K562 (cell line): ENCODE measurements around the gene AMBRA1.

Experiments used
- ZNF584 ChIP-seq: fragments of 200-800 bp; sonication (Bioruptor generic); IDR thresholded peaks from 2 replicates; pipeline ENCODE4 v1.6.1; 2016; ENCODE audit warnings: low read depth, mild to moderate bottlenecking, missing genetic modification characterization, missing compliant biosample characterization
- TF ChIP-seq, protein P1 (sequence below): fragments of 450-650 bp; formaldehyde crosslinking; IDR thresholded peaks from 2 replicates; pipeline ENCODE4 v1.4.0; 2020; ENCODE audit warnings: mild to moderate bottlenecking, moderate library complexity

DNA sequence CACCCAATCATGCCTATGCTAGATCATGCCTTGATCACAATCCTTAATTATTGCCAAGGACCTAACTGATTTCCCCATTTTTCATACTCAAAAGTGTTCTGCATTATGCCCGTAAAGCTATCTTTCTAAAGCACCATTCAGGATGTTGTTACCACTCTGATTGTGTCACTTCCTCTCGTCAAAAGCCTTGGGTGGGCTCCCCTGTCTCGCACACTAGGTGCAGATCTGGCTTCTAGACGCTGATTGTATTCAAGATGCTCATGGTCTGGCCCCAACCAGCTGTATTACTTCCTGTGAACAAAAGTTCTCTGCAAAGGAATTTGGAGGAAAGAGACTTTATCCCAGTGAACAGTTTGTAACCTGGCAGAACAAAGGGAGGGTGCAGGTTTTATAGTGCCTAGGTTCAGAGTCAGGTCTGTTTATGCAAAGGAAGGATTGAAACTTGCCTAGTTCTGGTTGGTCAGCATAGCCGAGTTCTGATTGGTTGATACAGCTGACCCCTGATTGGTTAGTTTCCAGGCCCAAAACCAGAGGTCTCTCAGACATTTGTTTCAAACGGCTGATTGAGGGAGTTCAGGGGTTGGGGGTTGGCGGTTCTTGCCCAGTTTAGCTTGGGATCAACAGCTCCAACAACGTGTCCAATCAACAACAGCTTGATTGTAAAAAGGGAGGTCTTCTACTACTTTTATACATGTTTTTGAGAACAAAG lies 49.0 kb upstream of the AMBRA1 start:
- TF ChIP-seq ZNF584 (CRISPR knock-in tag) = no peak
- TF ChIP-seq, protein P1, sequence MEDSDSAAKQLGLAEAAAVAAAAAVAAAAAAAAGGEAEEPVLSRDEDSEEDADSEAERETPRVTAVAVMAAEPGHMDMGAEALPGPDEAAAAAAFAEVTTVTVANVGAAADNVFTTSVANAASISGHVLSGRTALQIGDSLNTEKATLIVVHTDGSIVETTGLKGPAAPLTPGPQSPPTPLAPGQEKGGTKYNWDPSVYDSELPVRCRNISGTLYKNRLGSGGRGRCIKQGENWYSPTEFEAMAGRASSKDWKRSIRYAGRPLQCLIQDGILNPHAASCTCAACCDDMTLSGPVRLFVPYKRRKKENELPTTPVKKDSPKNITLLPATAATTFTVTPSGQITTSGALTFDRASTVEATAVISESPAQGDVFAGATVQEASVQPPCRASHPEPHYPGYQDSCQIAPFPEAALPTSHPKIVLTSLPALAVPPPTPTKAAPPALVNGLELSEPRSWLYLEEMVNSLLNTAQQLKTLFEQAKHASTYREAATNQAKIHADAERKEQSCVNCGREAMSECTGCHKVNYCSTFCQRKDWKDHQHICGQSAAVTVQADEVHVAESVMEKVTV (CRISPR knock-in tag) = no peak
